Stimulated activated CD8-positive, alpha-beta memory T cell treated with anti-CD3 and anti-CD28 coated beads, Interleukin-4, amount 100 ng/mL, for 24 hours (primary cell): ENCODE results near the gene PRKCE.

Source experiments
- DNase-seq: peaks from one replicate; pipeline ENCODE4 v3.0.0-alpha.2; 2020; ENCODE audit warnings: low read depth

PRKCE gene

GRCh38 chr2:46119453-46119852 is 468.0 kb downstream of the PRKCE start:
- no peak for DNase-seq

GRCh38 chr2:46120792-46121555 is 469.5 kb downstream of the PRKCE start:
- no peak for DNase-seq

GRCh38 chr2:46122318-46122976 is 471.0 kb downstream of the PRKCE start:
- no peak for DNase-seq

GRCh38 chr2:46123013-46123412 is 471.5 kb downstream of the PRKCE start:
- no peak for DNase-seq

GRCh38 chr2:46125798-46126197 is 474.3 kb downstream of the PRKCE start:
- no peak for DNase-seq

GRCh38 chr2:46126571-46126970 is 475.1 kb downstream of the PRKCE start:
- DNase-seq, result no peak

- DNase-seq, result no peak
Observed at GRCh38 chr2:46127176-46127575, 475.7 kb downstream of the PRKCE start.

GRCh38 chr2:46130511-46130910 is 479.0 kb downstream of the PRKCE start:
- DNase-seq, result no peak

GRCh38 chr2:46132996-46133395 is 481.5 kb downstream of the PRKCE start:
- no peak for DNase-seq

- no peak for DNase-seq
Observed at GRCh38 chr2:46134531-46135227, 483.2 kb downstream of the PRKCE start.

GRCh38 chr2:46135228-46135855 is 483.9 kb downstream of the PRKCE start:
- no peak for DNase-seq

- DNase-seq, result no peak
Observed at GRCh38 chr2:46135958-46136357, 484.5 kb downstream of the PRKCE start.

- no peak for DNase-seq
Observed at GRCh38 chr2:46136481-46136880, 485.0 kb downstream of the PRKCE start.

GRCh38 chr2:46136953-46137352 is 485.5 kb downstream of the PRKCE start:
- DNase-seq, result no peak

GRCh38 chr2:46142546-46143428 is 491.3 kb downstream of the PRKCE start:
- no peak for DNase-seq

- DNase-seq, result no peak
Observed at GRCh38 chr2:46143429-46144132, 492.1 kb downstream of the PRKCE start.

- no peak for DNase-seq
Observed at GRCh38 chr2:46144133-46144800, 492.8 kb downstream of the PRKCE start.

GRCh38 chr2:46145017-46145416 is 493.5 kb downstream of the PRKCE start:
- no peak for DNase-seq

GRCh38 chr2:46145840-46146239 is 494.4 kb downstream of the PRKCE start:
- DNase-seq, result no peak

GRCh38 chr2:46146866-46147502 is 495.5 kb downstream of the PRKCE start:
- DNase-seq, result no peak
